Activated CD4-positive, alpha-beta T cell treated with anti-CD3 and anti-CD28 coated beads, Interleukin-2, amount 10 ng/mL, durations not matched to agents 24 days and 14 days (primary cell): ENCODE measurements around the gene MAGEL2. TPM values are rescaled to one million over a fixed set of nuclear protein-coding genes. Genes with fewer than 3 reads are reported as not detected.
"Not testable (repeated sequence)": the region's sequence is repeated elsewhere in the genome, so short reads cannot be mapped to it uniquely, and the experiment has no call there.

Source experiments
- DNase-seq: peaks from one replicate; pipeline ENCODE4 v3.0.0; 2022
- H3K27ac Mint-ChIP-seq: one replicate; pipeline ENCODE4 v1.8.0; 2022; ENCODE audit warnings: mild to moderate bottlenecking, mixed read lengths
- H3K27me3 Mint-ChIP-seq: one replicate; pipeline ENCODE4 v1.8.0; 2022; ENCODE audit warnings: mixed read lengths
- H3K36me3 Mint-ChIP-seq: one replicate; pipeline ENCODE4 v1.8.0; 2022; ENCODE audit warnings: low read depth, mild to moderate bottlenecking, mixed read lengths
- H3K4me1 Mint-ChIP-seq: one replicate; pipeline ENCODE4 v1.8.0; 2021; ENCODE audit warnings: mixed read lengths
- H3K4me3 Mint-ChIP-seq: one replicate; pipeline ENCODE4 v1.8.0; 2022; ENCODE audit warnings: mild to moderate bottlenecking, moderate library complexity, mixed read lengths
- H3K9me3 Mint-ChIP-seq: one replicate; pipeline ENCODE4 v1.8.0; 2021; ENCODE audit warnings: mixed read lengths
- intact Hi-C: fragments of 100-400 bp; cut with micrococcal nuclease; formaldehyde crosslinking; loops from one replicate; pipeline ENCODE4 v1.15.1; 2023
- total RNA-seq: library from RNA; stranded (reverse); gene quantifications from 2 replicates; pipeline ENCODE4 v1.2.3, GENCODE V29; 2022

Gene MAGEL2
- total RNA-seq, 1 donor from 2014 or later, result not detected

DNA sequence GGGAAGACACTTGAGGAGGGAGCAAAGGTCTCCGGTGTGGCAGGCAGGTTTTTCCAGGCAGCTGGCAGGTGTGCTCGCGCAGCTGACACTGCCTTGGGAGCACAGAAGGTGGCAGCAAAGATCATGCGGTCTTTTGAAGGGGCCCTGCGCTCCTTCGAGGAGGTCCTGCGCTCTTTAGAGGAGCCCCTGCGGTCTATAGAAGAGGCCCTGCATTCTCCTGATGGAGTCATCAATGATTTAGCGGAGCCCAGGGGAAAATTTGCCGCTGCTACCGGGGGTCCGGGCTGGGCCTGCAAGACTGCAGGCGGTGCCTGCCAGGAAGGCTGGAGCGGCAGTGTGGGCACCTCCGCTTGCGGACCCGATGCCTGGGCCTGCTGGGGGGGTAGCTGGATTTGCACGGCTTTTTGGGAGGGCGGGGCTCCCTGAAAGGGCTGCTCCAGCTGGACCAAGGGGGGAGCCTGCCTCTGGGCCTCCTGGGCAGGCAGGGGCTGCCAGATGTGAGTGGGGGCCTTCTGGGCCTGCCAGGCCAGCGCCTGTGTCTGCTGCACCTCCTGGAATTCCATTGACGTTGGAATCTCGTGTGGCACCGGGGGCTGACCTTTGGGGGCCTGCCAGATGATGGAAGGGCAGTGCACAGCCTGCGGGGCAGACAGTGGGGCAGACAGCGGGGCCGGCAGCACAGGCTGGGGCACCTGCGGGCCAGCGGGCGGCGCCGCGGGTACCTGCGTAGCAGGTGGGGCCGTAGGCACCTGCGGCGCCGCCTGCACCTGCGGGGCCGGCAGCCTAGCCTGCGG lies 2.1 kb downstream of the MAGEL2 start:
- Mint-ChIP-seq H3K27me3 (peaks cover 6% of the 10 kb centered on the region), H3K9me3 (no peaks in the 10 kb centered on the region), H3K36me3 (no peaks in the 10 kb centered on the region), H3K4me3 (no peak overlapping the region), H3K27ac (no peak overlapping the region), H3K4me1 (no peaks in the 10 kb centered on the region)
- DNase-seq, result no peak
- intact Hi-C loops, result loop anchor here (5.0 to 10.0 kb wide), 2 partner anchors 232 to 1859 kb away; no protein-coding TSS in a partner anchor

DNA sequence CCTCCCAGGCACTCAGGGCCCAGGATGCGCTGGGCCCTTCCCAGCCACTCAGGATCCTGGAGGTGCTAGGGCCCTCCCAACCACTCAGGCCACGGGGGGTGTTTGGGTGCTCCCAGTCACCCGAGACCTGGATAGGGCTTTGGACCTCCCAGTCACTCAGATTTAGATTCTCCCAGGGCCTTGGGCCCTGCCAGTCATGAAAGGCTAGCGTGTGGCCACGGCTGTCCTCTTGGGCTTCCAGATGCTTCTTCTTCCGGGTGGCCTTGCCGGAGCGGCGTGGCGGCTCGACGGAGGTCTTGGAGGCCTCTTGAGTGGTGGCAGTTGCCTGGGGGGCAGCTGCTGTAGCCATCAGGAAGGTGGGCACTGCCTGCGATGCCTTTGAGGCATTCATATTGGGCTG lies 2.8 kb downstream of the MAGEL2 start:
- DNase-seq, result no peak
- Mint-ChIP-seq H3K36me3 (no peaks in the 10 kb centered on the region), H3K27me3 (peaks cover 6% of the 10 kb centered on the region), H3K27ac (no peak overlapping the region), H3K4me3 (no peak overlapping the region), H3K9me3 (no peaks in the 10 kb centered on the region), H3K4me1 (no peaks in the 10 kb centered on the region)
- intact Hi-C loops, result loop anchor here (5.0 to 10.0 kb wide), 2 partner anchors 232 to 1860 kb away; no protein-coding TSS in a partner anchor

DNA sequence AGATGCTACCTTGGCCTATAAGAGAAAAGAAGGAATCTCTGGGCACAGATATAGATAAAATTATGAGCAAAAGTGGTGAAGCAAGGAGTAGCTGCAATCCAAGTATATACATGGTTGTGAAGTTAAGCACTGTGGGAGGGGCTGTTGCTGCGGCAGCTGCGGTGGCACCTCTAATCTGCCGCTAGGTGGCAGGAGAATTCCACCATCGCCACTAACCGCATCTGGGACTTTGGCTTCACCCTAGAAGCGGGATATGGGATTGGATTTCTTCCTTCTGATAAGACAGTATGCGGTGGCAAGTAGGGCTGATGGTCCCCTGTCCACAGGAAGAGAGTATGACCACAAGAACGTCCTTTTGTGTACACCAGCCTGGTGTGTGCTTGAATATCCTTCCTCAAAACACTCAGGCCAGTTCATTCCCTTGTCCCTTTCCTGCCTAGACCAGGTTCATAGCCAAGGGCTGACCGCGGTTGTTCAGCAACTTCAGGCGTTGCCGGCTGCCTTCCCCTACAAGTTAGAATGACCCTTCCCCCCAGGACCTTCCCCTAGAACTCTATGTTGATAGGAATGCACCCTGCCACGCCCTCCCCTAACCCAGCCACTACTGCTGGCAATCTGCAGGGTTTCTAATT lies 5.1 kb downstream of the MAGEL2 start:
- DNase-seq, result peak; percentile 78
- Mint-ChIP-seq H3K4me1 (no peaks in the 10 kb centered on the region), H3K27me3 (no peaks in the 10 kb centered on the region), H3K9me3 (no peaks in the 10 kb centered on the region), H3K36me3 (no peaks in the 10 kb centered on the region), H3K4me3 (no peak overlapping the region), H3K27ac (no peak overlapping the region)
- intact Hi-C loops, result loop anchor here (10.0 kb wide), 1 partner anchor 1862 kb away; no protein-coding TSS in a partner anchor

DNA sequence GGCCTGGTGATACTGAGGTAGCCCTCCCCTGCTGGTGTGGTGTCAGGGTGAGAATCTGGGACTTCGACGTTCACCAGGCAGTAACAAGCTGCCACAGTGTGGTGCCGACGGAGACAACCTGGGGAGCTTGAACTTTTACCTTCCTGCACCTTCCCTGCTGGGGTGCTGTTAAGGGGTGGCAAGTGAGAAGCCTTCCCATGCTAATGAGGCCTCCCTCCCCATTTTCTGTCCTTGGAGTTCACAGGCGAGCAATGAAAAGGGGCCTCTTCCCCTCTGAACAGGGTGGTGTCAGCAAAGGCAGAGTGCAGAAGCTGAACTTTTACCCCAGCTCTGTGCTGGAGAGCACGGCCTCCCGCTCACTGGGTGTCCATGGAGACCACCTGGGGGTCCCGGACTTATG lies 13.5 kb downstream of the MAGEL2 start:
- no peak overlapping the region for H3K4me3 Mint-ChIP-seq
- H3K27me3 Mint-ChIP-seq, result no peaks in the 10 kb centered on the region
- intact Hi-C loops, result no loop called here
- H3K4me1 Mint-ChIP-seq, result no peaks in the 10 kb centered on the region
- no peak for DNase-seq
- no peaks in the 10 kb centered on the region for H3K36me3 Mint-ChIP-seq
- no peaks in the 10 kb centered on the region for H3K9me3 Mint-ChIP-seq
- no peak overlapping the region for H3K27ac Mint-ChIP-seq

DNA sequence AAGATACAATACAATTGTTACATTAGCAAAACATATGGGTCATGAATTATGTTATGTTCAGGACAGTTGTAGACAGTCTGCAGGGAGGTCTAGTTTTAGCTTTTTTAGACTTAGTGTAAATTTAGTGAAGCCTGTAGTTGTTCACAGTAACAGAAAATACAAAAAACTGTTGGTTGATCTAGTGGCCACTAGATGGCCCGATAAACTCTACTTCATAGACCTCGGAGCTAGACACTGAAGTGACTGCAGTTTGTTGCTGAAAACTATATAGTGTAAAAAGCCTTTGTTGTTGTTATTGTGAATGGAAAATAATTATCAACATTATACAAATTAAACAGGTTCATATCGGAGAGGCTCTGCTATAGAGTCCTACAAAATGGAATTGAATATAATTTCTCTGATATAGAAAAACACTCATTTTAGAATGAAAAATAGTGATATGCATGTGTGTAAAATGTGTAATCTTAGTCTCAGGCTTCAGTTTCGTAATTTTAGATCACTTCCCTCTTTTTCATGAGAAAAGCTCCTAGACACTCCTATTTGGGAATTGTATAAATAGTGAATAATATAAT lies 18.3 kb downstream of the MAGEL2 start:
- no peak overlapping the region for H3K27ac Mint-ChIP-seq
- H3K4me1 Mint-ChIP-seq, result no peaks in the 10 kb centered on the region
- no peaks in the 10 kb centered on the region for H3K27me3 Mint-ChIP-seq
- intact Hi-C loops, result no loop called here
- H3K9me3 Mint-ChIP-seq, result no peaks in the 10 kb centered on the region
- H3K4me3 Mint-ChIP-seq, result no peak overlapping the region
- no peak for DNase-seq
- no peaks in the 10 kb centered on the region for H3K36me3 Mint-ChIP-seq

DNA sequence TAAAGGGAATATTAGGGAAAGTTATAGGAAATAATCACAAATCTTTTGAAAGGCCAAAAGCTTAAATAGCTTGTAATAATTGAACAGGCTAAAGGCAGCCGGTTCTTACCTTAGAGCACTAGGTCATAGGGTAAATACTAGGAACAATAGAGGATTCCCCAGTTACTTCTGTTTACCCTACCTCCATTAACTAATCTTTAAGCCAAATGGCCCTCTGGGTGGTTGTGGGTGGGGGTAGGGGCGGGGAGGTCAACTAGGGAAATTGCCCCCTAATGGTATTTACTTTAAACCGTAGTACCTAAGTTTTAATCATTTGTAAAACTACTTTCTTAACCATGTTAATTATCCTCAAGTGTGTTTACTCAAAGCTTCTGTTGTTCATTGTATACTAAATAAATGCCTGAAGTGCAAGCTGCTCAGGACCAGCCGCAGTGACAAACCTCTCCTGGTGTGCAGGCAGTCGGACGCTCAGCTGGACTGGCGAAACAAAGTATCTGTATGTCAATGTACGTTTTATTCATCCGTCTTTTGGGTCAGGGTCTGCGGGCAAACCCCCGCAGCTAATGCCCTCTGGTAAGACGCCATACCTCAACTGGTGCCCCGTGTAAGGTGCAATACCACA lies 18.9 kb downstream of the MAGEL2 start:
- no peak overlapping the region for H3K4me3 Mint-ChIP-seq
- H3K4me1 Mint-ChIP-seq, result no peaks in the 10 kb centered on the region
- intact Hi-C loops, result no loop called here
- no peaks in the 10 kb centered on the region for H3K9me3 Mint-ChIP-seq
- no peak overlapping the region for H3K27ac Mint-ChIP-seq
- no peaks in the 10 kb centered on the region for H3K27me3 Mint-ChIP-seq
- DNase-seq, result no peak
- no peaks in the 10 kb centered on the region for H3K36me3 Mint-ChIP-seq

DNA sequence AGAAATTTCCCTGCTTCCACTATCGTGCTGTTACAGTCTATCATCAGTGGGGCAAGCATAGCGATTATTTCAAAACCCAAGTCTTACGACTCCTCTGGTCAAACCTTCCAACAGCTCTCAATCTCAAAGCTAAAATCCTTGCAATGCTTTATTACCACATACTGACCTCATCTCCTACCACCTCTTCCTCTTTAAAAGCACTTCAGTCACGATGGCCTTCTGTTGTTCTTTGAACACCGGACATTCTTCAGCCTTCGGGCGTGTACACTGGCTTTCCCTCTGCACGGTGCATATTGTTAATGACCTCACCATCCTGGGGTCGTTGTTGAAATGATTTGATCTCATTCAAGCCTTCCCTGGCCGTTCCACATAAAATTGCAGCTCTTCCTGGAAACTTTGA lies 31.1 kb downstream of the MAGEL2 start:
- no peak for DNase-seq
- peaks cover 10% of the 10 kb centered on the region for H3K9me3 Mint-ChIP-seq
- no peaks in the 10 kb centered on the region for H3K36me3 Mint-ChIP-seq
- no peaks in the 10 kb centered on the region for H3K4me1 Mint-ChIP-seq
- intact Hi-C loops, result no loop called here
- no peak overlapping the region for H3K4me3 Mint-ChIP-seq
- no peak overlapping the region for H3K27ac Mint-ChIP-seq
- no peaks in the 10 kb centered on the region for H3K27me3 Mint-ChIP-seq

DNA sequence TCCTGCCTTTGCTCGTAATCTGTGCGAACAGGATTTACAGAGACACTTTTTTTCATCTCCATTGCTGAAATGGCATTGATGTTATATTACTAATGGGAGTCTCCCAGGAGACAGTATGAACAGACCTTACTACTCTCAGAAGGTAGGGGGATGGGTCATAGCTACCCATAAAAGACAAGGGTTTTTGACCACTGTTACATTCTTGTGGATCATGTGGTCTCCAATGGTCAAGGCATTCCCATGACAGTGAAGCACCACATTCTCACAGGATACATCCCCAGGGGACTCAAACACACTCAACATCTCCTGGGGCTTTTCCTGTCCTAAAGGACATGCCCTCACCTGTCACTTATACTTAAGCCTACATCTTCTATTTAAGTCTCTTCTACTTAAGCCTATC lies 41.4 kb downstream of the MAGEL2 start:
- no peak overlapping the region for H3K4me3 Mint-ChIP-seq

DNA sequence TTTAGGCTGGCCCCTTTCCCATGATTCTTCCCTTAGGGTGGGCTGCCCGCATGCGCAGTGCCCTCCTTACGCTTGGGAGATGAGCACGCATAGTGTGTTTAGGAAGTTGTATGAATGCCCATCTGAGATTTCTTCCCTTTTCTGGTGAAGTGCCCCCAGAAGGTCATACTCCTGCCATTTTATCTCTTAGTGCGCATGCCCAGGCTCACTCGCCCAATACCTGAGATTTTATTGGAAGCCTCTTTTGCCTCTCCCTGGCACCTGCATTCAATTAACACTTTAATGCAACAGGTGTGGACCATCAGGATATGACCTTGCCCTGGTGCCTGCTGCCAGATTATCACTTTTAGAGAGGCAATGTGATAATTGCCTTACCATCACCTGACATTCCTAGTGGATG lies 45.5 kb downstream of the MAGEL2 start:
- DNase-seq, result no peak
- intact Hi-C loops, result no loop called here
- Mint-ChIP-seq H3K4me1 (no peaks in the 10 kb centered on the region), H3K27me3 (no peaks in the 10 kb centered on the region), H3K9me3 (peaks cover 5% of the 10 kb centered on the region), H3K4me3 (no peak overlapping the region), H3K36me3 (no peaks in the 10 kb centered on the region), H3K27ac (no peak overlapping the region)

More for the DNA sequence above, 41.4 kb downstream of the MAGEL2 start:
- Mint-ChIP-seq H3K36me3 (no peaks in the 10 kb centered on the region), H3K4me1 (no peaks in the 10 kb centered on the region), H3K27ac (no peak overlapping the region), H3K27me3 (no peaks in the 10 kb centered on the region), H3K9me3 (peaks cover 8% of the 10 kb centered on the region)
- intact Hi-C loops, result no loop called here
- DNase-seq, result no peak

DNA sequence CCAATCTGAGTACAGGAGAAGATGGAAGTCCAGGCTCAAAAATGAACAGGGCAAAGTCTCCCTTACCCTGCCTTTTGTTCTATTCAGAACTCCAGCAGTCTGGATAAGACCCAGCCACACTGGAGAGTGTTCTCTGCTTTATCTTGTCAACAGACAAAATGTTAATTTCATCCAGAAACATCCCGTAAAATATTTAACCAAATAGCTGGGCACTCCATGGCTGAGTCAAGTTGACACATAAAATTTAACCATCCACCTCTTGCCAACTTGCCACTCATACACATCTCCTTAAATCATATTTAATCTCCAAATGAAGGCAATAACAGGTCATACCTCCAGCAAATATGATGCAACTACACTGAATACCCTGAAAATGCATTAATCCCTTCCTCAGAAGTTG lies 48.6 kb downstream of the MAGEL2 start:
- DNase-seq, result no peak
- Mint-ChIP-seq H3K4me3 (no peak overlapping the region), H3K4me1 (no peaks in the 10 kb centered on the region), H3K27me3 (no peaks in the 10 kb centered on the region), H3K36me3 (no peaks in the 10 kb centered on the region), H3K9me3 (peaks cover 5% of the 10 kb centered on the region), H3K27ac (no peak overlapping the region)
- intact Hi-C loops, result no loop called here

DNA sequence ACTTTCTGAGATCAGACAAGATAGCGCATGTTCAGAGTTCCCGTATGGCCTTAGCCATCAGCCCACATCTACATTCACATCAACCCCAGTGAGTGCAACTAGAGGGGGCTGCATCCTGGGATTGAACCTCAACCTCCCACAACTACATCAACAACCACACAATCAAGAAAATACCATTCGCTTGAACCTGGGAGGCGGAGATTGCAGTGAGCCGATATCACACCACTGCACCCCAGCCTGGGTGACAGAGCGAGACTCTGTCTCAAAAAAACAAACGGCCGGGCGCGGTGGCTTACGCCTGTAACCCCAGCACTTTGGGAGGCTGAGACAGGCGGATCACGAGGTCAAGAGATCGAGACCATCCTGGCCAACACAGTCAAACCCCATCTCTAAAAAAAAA lies 50.4 kb downstream of the MAGEL2 start:
- H3K36me3 Mint-ChIP-seq, DNase-seq, H3K9me3 Mint-ChIP-seq, H3K4me3 Mint-ChIP-seq, intact Hi-C loops, H3K27ac Mint-ChIP-seq, H3K27me3 Mint-ChIP-seq, H3K4me1 Mint-ChIP-seq: not testable (repeated sequence)

DNA sequence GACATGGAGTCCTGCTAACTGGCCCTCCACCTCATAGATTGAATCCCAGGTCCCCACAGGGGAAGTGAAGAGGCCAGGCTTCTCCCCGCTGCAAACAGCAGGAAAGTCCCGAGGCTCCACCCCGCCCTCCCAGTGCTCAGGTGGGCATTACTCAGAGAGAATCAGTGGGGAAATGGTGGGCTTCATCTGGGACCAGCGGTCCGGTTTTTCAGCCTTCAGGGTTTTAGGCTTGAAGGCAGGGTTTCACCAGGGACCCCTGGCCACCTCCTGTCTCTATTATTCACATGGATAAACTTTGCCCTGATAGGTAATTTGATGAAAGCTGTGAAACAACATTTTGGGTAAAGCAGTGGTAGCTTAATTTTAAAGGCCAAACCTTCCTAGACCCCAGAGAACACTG lies 50.9 kb downstream of the MAGEL2 start:
- no peak for DNase-seq
- intact Hi-C loops, result no loop called here
- Mint-ChIP-seq H3K4me3 (no peak overlapping the region), H3K36me3 (no peaks in the 10 kb centered on the region), H3K9me3 (no peaks in the 10 kb centered on the region), H3K4me1 (no peaks in the 10 kb centered on the region), H3K27me3 (no peaks in the 10 kb centered on the region), H3K27ac (no peak overlapping the region)

DNA sequence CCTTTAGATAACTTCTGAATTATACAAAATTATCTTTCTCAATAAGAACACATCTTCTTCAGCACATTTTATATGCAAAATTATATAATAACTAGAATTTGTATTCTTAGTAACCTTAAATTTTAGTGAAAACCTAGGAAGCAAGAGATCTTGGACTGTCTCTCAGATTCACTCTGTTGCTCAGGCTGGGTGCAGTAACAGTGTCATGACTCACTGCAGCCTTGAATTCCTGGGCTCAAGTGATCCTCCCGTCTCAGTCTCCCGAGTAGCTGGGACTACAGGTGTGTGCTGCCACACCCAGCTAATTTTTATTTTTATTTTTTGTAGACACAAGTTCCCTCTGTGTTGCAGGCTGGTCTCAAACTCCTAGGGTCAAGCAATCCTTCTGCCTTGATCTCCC lies 52.3 kb downstream of the MAGEL2 start:
- Mint-ChIP-seq H3K27ac (no peak overlapping the region), H3K27me3 (no peaks in the 10 kb centered on the region), H3K4me1 (no peaks in the 10 kb centered on the region), H3K9me3 (no peaks in the 10 kb centered on the region), H3K4me3 (no peak overlapping the region), H3K36me3 (no peaks in the 10 kb centered on the region)
- intact Hi-C loops, result no loop called here
- no peak for DNase-seq

DNA sequence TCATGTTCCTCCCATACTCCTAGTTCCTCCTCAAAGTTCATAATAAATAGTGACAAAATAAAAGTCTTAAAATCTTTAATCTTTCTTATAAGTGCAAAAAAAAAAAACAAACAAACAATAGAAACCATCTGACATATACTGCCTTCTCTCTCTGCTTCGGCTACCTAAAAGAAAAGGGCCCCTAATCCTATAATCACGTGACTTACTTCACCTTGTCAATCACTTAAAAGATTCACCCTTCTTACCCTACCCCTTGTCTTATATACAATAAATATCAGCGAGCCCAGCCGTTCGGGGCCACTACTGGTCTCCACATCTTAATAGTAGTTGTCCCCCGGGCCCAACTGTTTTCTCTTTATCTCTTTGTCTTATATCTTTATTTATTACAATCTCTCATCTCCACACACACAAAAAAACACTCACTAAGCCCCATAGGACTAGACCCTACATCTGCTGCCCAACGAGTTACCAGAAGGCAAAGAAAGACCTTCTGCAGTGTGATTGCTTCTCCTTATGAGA lies 53.4 kb downstream of the MAGEL2 start:
- Mint-ChIP-seq H3K36me3 (no peaks in the 10 kb centered on the region), H3K27ac (no peak overlapping the region), H3K4me3 (no peak overlapping the region), H3K9me3 (no peaks in the 10 kb centered on the region), H3K4me1 (no peaks in the 10 kb centered on the region), H3K27me3 (no peaks in the 10 kb centered on the region)
- intact Hi-C loops, result no loop called here
- no peak for DNase-seq
